HepG2 (cell line): Measurements from ENCODE around the gene SARS2. TPM values are rescaled to one million over a fixed set of nuclear protein-coding genes. Genes with fewer than 3 reads are reported as not detected.

Experiments
- EED ChIP-seq: sonication (generic); formaldehyde crosslinking; IDR thresholded peaks from 2 replicates; pipeline ENCODE4 v1.5.0; 2020; ENCODE audit warnings: mild to moderate bottlenecking, missing genetic modification reagents
- KDM2A ChIP-seq: sonication (generic); formaldehyde crosslinking; IDR thresholded peaks from 2 replicates; pipeline ENCODE4 v1.4.0; 2020; ENCODE audit warnings: low read depth, missing genetic modification reagents, borderline replicate concordance
- KDM3A ChIP-seq: IDR thresholded peaks from 2 replicates; pipeline ENCODE4 v1.6.1; 2018; ENCODE audit warnings: low read depth, missing compliant biosample characterization
- TAF1 ChIP-seq: sonication (generic); formaldehyde crosslinking; IDR thresholded peaks from 2 replicates; pipeline ENCODE4 v1.4.0; 2020; ENCODE audit warnings: missing genetic modification reagents
- polyA plus RNA-seq, 8 experiments: library from polyadenylated mRNA; depleted of rRNA in 3 of 8; stranded (reverse) in 7 of 8; unstranded in 1 of 8; fragments of >200 nt; fragmentation: Illumina TruSeq in 4 of 8; extraction: Trizol in 4 of 8; gene quantifications; 2 replicates each; pipeline versions ENCODE4 v1.2.1 to v1.2.3, GENCODE V29; 2011 to 2016; ENCODE audit warnings: low read depth in 4 of 8, missing spikeins in 1 of 8, mixed read lengths in 1 of 8; ENCODE audit not compliant: insufficient read depth in 1 of 8
- total RNA-seq, 5 experiments: library from RNA; depleted of rRNA; stranded (reverse); fragments of >200 nt; fragmentation: Illumina TruSeq; extraction: Trizol; gene quantifications; 2 replicates each; pipeline ENCODE4 v1.2.3, GENCODE V29; 2016; ENCODE audit warnings: low read depth in 1 of 5
- TF ChIP-seq, protein P1 (sequence below): sonication (generic); formaldehyde crosslinking; IDR thresholded peaks from 2 replicates; pipeline ENCODE4 v1.5.0; 2020; ENCODE audit warnings: mild to moderate bottlenecking, missing genetic modification reagents, borderline replicate concordance
- TF ChIP-seq, protein P2 (sequence below): sonication (generic); formaldehyde crosslinking; IDR thresholded peaks from 2 replicates; pipeline ENCODE4 v1.5.0; 2020; ENCODE audit warnings: missing genetic modification reagents
- TF ChIP-seq, protein P3 (sequence below), 2 experiments: fragments of 450-650 bp in 1 of 2; sonication (generic) in 1 of 2; formaldehyde crosslinking; IDR thresholded peaks; 2 replicates each; pipeline versions ENCODE4 v1.5.0 to v1.8.0; 2020 to 2022; ENCODE audit warnings: mild to moderate bottlenecking in 1 of 2, missing genetic modification reagents in 1 of 2
- TF ChIP-seq, protein P4 (sequence below): sonication (generic); formaldehyde crosslinking; IDR thresholded peaks from one replicate; pipeline ENCODE4 v1.5.1; 2020; ENCODE audit warnings: mild to moderate bottlenecking, missing genetic modification reagents; ENCODE audit errors: not compliant biosample characterization
- TF ChIP-seq, protein P5 (sequence below): sonication (generic); formaldehyde crosslinking; IDR thresholded peaks from 2 replicates; pipeline ENCODE4 v1.8.0; 2022; ENCODE audit warnings: low read depth, missing genetic modification reagents

The SARS2 gene
- total and polyA plus RNA-seq, 2 of the 13 experiments (the other 11 are each of a cell fraction or from before 2014, with no cell fraction given) = 40.0 to 48.6 TPM

DNA sequence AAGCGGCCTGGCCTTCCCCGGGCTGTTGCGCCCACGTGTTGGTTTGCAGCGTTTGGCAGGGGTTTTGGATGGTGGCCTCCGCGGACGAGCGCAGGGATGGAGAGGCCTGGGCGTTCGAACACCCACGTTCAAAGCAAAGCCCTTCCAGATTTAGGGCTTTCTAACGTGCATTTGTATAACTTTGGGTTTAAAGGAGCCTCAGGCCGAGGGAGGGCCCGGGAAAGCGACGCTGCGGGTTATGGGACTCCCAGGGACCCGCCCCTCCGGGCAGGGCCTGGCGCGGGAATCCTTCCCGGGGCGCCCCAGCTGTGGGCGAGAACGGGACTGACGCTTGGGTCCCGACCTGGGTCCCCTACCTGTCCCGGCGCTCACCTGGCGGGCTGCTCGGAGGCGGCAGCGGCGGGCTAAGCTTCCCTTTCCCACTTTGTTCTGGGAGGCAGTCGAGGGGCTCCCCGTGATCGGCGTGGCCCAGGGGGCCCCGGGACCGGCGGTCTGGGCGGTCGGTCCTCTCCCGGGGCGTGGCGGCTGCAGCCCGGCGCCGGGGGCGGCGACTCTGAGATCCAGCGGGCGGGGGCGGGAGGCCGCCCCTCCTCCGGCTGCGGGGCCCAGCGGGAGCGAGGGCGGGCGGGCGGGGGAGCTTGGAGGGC, 44.8 kb upstream of the SARS2 start, which contains the start of gene FBXO17 (continued):
- TF ChIP-seq, protein P1, sequence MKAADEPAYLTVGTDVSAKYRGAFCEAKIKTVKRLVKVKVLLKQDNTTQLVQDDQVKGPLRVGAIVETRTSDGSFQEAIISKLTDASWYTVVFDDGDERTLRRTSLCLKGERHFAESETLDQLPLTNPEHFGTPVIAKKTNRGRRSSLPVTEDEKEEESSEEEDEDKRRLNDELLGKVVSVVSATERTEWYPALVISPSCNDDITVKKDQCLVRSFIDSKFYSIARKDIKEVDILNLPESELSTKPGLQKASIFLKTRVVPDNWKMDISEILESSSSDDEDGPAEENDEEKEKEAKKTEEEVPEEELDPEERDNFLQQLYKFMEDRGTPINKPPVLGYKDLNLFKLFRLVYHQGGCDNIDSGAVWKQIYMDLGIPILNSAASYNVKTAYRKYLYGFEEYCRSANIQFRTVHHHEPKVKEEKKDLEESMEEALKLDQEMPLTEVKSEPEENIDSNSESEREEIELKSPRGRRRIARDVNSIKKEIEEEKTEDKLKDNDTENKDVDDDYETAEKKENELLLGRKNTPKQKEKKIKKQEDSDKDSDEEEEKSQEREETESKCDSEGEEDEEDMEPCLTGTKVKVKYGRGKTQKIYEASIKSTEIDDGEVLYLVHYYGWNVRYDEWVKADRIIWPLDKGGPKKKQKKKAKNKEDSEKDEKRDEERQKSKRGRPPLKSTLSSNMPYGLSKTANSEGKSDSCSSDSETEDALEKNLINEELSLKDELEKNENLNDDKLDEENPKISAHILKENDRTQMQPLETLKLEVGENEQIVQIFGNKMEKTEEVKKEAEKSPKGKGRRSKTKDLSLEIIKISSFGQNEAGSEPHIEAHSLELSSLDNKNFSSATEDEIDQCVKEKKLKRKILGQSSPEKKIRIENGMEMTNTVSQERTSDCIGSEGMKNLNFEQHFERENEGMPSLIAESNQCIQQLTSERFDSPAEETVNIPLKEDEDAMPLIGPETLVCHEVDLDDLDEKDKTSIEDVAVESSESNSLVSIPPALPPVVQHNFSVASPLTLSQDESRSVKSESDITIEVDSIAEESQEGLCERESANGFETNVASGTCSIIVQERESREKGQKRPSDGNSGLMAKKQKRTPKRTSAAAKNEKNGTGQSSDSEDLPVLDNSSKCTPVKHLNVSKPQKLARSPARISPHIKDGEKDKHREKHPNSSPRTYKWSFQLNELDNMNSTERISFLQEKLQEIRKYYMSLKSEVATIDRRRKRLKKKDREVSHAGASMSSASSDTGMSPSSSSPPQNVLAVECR (CRISPR knock-in tag) = peak; percentile 79
- TF ChIP-seq, protein P2, sequence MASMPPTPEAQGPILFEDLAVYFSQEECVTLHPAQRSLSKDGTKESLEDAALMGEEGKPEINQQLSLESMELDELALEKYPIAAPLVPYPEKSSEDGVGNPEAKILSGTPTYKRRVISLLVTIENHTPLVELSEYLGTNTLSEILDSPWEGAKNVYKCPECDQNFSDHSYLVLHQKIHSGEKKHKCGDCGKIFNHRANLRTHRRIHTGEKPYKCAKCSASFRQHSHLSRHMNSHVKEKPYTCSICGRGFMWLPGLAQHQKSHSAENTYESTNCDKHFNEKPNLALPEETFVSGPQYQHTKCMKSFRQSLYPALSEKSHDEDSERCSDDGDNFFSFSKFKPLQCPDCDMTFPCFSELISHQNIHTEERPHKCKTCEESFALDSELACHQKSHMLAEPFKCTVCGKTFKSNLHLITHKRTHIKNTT (CRISPR knock-in tag) = no peak
- peak; percentile 74; the same call in 1 of the 2 replicates for TF ChIP-seq KDM2A (CRISPR knock-in tag)
- TF ChIP-seq, protein P3, sequence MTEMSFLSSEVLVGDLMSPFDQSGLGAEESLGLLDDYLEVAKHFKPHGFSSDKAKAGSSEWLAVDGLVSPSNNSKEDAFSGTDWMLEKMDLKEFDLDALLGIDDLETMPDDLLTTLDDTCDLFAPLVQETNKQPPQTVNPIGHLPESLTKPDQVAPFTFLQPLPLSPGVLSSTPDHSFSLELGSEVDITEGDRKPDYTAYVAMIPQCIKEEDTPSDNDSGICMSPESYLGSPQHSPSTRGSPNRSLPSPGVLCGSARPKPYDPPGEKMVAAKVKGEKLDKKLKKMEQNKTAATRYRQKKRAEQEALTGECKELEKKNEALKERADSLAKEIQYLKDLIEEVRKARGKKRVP (CRISPR knock-in tag; IDR thresholded peaks at IDR 0.05) = peak in 1 of 2 experiments; percentile 49; a peak in 1 of 4 replicates
- TF ChIP-seq, protein P4, sequence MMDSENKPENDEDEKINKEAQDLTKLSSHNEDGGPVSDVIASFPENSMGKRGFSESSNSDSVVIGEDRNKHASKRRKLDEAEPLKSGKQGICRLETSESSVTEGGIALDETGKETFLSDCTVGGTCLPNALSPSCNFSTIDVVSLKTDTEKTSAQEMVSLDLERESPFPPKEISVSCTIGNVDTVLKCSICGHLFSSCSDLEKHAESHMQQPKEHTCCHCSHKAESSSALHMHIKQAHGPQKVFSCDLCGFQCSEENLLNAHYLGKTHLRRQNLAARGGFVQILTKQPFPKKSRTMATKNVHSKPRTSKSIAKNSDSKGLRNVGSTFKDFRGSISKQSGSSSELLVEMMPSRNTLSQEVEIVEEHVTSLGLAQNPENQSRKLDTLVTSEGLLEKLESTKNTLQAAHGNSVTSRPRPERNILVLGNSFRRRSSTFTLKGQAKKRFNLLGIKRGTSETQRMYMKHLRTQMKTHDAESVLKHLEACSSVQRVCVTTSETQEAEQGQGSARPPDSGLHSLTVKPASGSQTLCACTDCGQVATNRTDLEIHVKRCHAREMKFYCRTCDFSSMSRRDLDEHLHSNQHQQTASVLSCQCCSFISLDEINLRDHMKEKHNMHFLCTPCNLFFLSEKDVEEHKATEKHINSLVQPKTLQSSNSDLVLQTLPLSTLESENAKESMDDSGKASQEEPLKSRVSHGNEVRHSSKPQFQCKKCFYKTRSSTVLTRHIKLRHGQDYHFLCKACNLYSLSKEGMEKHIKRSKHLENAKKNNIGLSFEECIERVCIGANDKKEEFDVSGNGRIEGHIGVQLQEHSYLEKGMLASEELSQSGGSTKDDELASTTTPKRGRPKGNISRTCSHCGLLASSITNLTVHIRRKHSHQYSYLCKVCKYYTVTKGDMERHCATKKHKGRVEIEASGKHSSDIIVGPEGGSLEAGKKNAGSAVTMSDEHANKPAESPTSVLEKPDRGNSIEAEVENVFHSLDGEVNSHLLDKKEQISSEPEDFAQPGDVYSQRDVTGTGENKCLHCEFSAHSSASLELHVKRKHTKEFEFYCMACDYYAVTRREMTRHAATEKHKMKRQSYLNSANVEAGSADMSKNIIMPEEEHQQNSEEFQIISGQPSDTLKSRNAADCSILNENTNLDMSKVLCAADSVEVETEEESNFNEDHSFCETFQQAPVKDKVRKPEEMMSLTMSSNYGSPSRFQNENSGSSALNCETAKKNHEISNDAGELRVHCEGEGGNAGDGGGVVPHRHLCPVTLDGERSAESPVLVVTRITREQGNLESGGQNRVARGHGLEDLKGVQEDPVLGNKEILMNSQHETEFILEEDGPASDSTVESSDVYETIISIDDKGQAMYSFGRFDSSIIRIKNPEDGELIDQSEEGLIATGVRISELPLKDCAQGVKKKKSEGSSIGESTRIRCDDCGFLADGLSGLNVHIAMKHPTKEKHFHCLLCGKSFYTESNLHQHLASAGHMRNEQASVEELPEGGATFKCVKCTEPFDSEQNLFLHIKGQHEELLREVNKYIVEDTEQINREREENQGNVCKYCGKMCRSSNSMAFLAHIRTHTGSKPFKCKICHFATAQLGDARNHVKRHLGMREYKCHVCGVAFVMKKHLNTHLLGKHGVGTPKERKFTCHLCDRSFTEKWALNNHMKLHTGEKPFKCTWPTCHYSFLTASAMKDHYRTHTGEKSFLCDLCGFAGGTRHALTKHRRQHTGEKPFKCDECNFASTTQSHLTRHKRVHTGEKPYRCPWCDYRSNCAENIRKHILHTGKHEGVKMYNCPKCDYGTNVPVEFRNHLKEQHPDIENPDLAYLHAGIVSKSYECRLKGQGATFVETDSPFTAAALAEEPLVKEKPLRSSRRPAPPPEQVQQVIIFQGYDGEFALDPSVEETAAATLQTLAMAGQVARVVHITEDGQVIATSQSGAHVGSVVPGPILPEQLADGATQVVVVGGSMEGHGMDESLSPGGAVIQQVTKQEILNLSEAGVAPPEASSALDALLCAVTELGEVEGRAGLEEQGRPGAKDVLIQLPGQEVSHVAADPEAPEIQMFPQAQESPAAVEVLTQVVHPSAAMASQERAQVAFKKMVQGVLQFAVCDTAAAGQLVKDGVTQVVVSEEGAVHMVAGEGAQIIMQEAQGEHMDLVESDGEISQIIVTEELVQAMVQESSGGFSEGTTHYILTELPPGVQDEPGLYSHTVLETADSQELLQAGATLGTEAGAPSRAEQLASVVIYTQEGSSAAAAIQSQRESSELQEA (CRISPR knock-in tag) = peak; percentile 55
- peak; percentile 33; the same call in 1 of the 2 replicates for TF ChIP-seq TAF1 (CRISPR knock-in tag)
- TF ChIP-seq EED (CRISPR knock-in tag) = peak; percentile 52; the same call in 1 of the 2 replicates
- 0 out of 2 replicates have a peak, but pooled peaks have one; percentile 18 for TF ChIP-seq KDM3A (CRISPR knock-in tag)
- TF ChIP-seq, protein P5, sequence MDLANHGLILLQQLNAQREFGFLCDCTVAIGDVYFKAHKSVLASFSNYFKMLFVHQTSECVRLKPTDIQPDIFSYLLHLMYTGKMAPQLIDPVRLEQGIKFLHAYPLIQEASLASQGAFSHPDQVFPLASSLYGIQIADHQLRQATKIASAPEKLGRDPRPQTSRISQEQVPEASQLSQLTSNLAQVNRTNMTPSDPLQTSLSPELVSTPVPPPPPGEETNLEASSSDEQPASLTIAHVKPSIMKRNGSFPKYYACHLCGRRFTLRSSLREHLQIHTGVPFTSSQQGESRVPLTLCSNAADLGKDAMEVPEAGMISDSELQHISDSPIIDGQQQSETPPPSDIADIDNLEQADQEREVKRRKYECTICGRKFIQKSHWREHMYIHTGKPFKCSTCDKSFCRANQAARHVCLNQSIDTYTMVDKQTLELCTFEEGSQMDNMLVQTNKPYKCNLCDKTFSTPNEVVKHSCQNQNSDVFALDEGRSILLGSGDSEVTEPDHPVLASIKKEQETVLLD = peak; percentile 71
